GM19467 (cell line): ENCODE data around the gene SMURF1.
"Not testable (repeated sequence)": the region's sequence is repeated elsewhere in the genome, so short reads cannot be mapped to it uniquely, and the experiment has no call there.

Experiments used
- ATAC-seq: cut with Tn5 transposase; IDR thresholded peaks from one replicate; pipeline ENCODE4 v1.9.1; 2021; ENCODE audit warnings: mild to moderate bottlenecking, moderate library complexity; ENCODE audit not compliant: unreplicated experiment

The SMURF1 gene

DNA sequence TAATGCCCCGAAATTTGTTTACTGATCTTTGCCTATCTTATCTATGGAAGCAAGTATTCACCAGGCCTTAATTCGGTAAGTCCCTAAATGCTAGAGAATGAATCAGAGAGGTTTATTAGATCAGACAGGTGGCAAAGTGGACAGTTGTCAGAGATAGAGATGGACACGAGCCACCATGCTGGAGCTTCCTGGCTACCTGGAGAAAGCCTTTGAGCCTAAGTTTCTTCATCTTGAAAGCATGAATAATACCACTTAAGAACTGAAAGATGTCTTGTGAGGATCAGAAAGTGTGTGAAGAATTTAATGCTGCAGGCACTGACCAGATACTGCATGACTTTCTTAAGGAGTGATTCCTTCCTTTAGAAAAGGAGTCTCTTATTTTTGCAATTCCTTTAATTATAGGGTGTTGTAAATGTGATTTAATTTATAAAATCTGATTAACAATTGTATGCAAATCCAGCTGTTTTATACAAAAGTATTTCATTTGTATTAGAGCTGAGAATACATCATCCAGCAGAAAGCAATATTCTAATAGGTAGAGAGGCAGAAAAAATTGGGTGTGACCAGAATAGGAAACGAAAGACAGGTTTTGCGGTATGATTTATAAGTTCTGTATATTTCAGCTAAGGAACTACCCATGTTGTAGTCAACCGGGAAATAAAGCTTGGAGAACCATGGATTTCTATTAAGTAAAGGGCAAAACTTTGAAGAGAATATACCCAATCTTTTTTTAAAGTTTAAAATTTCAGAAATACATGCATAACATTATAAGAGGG, 82.7 kb downstream of the SMURF1 start:
- no peak for ATAC-seq

- no peak for ATAC-seq
Observed at GRCh38 chr7:99054781-99055180, 89.1 kb downstream of the SMURF1 start.

DNA sequence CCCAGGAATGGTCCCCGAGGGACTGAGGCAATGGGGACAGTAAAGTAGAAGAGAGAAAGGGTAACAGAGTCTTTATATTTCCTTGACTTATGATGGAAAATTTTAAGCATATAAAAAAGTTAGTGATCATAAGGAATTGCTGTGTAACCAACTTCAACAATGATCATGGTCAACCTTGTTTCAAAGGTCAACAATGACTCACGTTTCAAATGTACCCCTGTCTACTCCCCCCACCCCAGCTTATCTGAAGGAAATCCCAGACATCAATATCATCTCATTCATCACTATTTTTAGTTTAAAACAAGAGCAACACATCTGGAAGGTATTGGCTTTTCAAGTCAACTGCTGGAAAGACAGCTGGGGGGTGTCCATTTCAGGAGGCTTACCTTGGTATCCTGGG, 92.9 kb downstream of the SMURF1 start:
- ATAC-seq: no peak

DNA sequence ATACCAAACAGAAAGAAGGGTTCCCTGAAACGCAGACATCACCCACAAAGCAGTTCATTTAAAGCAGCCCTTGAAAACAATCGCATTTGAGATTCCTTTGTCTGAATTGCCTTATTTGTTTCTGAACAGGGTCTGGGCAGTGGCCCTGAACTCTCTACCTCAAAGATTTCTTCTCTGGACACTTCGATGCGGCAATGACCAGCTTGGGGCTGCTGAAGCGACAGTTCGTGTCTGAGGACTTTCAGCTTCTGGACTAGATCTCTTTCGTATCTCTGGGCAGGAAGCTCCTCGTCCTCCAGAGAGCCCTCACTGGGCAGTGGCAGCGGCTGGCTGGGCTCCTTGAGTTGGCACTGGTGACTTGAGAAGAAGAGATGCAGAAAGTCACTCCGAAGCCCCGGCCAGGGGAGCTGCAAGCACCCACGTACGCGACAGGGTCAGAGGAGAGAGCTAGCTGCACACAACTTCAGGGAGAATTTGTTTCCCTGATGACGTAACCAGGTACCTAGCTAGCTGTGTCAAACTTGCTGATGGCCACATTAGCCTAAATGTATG, 96.3 kb downstream of the SMURF1 start:
- ATAC-seq: no peak

GRCh38 chr7:99046722-99047121, 97.2 kb downstream of the SMURF1 start:
- no peak for ATAC-seq

DNA sequence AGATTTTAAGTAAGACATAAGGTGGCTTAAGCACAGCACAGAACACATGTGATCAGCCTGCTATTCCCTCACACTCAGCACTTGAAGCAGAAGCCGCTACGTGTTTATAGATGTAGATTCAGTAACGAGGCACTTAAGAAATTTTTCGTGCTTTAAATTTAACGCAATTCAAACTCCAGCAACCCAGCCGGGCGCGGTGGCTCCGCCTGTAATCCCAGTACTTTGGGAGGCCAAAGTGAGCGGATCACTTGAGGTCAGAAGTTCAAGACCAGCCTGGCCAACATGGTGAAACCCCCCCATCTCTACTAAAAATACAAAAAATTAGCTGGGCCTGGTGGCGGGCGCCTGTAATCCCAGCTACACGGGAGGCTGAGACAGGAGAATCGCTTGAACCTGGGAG, 97.6 kb downstream of the SMURF1 start:
- not testable (repeated sequence) for ATAC-seq

DNA sequence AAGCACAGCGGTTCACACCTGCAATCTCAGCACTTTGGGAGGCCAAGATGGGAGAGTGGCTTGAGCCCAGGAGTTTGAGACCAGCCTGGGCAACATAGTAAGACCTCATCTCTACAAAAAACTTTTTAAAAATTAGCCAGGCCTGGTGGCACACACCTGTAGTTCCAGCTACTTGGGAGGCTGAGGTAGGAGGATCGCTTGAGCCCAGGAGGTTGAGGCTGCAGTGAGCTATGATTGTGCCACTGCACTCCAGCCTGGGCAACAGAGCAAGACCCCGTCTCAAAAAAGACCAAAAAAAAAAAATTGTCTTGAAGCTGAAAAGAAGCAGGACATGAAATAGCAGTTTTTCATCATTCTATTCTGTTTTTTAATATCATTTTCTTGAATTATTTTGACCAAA, 99.0 kb downstream of the SMURF1 start:
- not testable (repeated sequence) for ATAC-seq

DNA sequence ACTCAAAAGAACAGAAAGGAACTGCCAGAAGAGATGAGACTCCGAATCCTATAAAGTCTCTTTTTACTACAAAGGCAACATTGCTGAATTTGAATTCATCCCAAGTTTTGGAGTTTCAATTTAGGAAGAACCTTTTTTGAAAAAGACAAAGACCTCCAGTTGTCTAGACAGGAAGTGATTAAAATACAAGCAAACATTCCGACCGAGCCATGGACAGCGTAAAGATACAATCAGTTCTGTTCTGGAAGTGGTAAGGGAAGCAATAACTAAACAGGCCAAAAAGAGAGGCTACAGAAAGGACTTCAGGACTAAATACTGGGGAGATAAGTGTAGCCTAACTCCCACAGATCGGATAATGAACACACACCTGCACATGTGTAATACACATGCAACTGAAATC, 101.0 kb downstream of the SMURF1 start:
- no peak for ATAC-seq

GRCh38 chr7:99041526-99041925, 102.4 kb downstream of the SMURF1 start:
- no peak for ATAC-seq

GRCh38 chr7:99040104-99040958, 103.6 kb downstream of the SMURF1 start:
- ATAC-seq: no peak

DNA sequence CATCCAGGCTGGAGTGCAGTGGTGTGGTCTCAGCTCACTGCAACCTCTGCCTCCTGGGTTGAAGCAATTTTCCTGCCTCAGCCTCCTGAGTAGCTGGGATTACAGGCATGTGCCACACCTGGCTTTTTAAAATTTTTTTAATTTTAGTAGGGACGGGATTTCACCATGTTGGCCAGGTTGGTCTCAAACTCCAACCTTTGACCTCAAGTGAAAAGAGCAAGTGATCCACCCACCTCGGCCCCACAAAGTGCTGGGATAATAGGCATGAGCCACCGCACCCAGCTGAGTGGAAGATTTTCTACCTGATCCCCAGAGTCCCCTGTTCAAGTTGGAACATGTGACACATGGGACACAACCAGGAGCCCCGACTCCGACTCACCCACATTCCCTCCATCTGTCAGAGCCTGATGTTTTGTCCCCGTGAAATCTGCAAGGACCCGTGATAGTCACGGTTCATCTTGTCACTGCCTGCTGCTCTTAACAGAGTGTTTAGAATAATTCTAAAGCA, 104.5 kb downstream of the SMURF1 start:
- ATAC-seq: no peak

GRCh38 chr7:99038086-99038855, 105.6 kb downstream of the SMURF1 start:
- no peak for ATAC-seq

DNA sequence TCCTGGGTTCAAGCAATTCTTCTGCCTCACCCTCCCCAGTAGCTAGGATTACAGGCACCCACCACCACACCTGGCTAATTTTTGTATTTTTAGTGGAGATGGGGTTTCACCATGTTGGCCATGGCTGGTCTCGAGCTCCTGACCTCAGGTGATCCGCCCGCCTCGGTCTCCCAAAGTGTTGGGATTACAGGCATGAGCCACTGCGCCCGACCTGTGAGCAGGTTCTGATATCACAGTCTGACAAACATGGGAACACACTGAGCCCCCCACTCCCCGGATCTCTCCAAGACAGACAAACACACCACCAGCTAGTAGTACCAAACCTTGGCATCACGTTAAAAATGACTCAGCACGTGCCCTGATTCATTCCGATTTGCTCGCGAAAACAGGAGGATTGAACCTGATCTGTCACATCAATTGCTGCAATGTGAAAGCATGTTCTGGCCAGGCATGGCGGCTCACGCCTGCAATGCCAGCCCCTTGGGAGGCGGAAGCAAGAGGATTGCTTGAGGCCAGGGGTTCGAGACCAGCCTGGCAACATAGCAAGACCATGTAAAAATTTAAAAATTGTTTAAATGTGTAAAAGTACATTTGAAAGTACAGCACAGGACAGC, 106.5 kb downstream of the SMURF1 start:
- ATAC-seq: no peak

DNA sequence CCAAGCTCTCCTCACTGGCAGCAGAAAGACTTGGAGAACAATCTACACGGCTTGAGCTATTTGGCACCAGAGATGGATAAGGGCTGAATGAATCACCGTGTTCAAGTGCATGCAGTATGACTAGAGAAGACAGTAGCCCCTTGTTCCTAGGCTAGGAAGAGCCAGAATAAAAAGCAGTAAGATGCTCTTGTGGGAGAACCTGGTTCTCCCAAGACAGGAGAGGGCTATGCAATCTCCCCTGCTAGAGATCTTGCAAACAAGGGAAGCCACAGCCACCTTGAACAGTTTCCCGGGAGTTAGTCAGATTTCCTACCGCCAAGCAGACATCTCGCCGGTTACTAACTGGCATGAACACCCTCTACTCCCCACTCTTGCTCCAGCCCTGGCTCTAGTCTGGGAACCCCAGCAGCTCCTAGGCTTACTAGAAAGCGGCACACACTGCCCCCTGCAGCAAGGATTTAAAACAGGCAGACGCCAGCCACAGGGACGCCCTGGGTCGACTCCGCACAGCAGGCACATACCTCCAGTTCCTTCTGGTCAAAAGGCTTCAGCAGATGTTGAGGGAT, 107.3 kb downstream of the SMURF1 start:
- no peak for ATAC-seq

DNA sequence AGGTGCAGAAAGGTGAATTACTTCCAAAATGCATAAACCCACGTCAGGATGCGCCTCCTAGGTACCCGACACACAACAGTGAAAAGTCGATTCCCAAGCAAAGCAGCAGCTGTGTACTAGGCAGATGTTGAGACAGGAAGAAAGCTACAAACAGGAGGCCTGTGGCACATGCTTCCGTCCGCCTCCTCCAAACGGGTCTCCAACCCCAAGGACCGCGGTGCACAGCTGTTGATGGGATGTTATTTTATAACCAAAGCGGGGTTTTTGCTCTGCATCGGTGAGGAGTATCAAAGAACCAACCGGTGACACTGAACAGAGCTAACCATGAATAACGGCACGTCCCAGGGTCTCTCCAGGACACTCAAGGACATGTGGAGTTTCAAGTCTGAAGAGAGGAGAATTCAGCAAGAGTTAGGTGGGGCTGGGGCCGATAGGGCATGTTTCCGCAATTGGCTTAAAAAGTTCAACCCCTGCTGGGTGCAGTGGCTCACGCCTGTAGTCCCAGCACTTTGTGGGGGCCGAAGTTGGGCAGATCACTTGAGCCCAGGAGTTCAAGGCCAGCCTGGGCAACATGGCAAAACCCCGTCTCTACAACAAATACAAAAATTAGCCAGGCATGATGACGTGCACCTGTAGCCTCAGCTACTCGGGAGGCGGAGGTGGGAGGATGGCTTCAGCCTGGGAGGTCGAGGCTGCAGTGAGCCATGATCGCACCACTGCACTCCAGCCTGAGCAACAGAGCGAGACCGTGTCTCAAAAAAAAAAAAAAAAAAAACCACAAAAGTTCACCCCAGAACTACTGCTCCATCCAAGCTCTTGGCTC, 108.0 kb downstream of the SMURF1 start:
- ATAC-seq: no peak

DNA sequence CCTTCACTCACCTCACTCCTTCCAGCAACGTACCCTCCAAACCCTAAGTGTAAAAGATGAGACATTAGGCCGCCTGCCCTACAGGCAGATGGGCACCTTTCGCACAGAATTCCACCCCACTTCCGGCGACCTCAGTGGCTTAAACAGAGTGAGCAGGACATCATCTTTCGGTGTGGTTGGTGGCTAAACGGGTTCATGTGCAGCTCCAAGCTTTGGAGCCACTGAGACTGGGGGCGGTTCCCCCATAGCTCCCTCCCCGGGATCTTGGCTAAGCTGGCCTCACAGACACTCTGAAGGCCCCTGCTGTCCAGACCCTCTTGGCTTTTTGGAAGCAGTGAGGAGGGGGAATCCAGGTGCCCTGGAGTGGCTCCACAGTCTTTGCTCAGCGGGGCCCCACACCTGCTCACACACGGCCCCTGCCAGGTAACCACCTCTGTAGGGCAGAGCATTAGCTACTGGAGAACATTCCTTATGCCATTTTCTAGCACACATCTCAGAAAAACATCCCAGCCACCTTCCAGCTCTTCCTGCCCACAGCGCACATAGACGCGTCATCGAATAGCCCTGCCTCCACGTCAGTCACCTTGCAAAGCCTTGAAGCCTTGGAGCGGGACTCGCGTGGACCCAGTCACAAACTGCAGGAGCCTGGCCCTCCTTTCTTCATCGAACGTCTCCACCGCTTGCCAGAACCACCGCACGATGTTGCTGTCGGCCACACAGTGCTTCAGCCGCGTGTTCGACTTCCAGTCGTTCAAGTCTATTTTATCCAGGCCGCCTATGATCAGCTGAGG, 108.8 kb downstream of the SMURF1 start:
- no peak for ATAC-seq

DNA sequence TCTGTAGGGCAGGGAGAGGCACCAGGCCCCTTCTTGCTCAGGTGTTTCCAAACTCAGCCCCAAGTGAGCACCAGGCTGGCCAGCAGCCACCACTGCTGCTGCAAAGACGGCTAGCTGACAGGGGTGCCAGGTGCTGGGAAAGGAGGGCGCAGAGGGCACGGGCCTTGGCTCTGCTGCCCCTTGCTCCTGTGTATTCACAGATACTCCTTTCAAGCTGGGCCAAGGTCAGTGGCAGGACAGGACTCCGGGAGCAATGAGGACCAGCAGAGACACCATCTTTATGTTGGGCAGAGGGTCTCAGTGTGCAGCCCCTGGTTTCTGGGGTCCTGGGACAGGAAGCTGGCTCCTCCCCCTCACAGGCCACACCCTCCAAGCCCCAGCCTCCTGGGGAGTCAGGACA, 110.1 kb downstream of the SMURF1 start:
- no peak for ATAC-seq

DNA sequence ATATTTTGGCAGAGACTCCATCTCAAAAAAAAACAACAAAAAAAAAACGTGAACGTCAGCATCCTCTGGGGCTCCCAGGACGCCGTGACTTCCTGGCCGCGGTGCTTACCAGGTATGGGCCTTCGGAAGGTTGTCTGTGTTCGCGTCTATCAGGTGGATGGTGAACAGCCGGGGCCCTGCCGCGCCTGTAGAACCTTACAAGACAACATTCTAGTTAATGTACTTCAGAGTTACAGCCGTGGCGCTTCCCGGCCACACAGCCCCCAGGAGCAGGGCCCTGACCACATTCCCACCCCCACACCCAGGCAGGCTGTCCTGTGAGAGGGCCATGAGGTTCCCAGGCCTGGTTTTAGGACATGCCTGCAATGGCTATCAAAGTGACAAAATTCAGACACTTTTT, 111.0 kb downstream of the SMURF1 start:
- ATAC-seq: no peak

GRCh38 chr7:99031496-99031895, 112.4 kb downstream of the SMURF1 start:
- no peak for ATAC-seq
